Upper lobe of left lung (tissue), 6 donors: ENCODE measurements around the gene CFAP92. TPM values are rescaled to one million over a fixed set of nuclear protein-coding genes. Genes with fewer than 3 reads are reported as not detected.

Experiments used
- ATAC-seq, 2 donors: fragments of 200-7000 bp; cut with Tn5 transposase; one replicate each; pipeline ENCODE4 v1.9.1; 2022; ENCODE audit warnings: mild to moderate bottlenecking in 2 of 2, moderate library complexity in 2 of 2; ENCODE audit not compliant: low FRiP score in 2 of 2
- DNase-seq, 2 donors: peaks; one replicate each; pipeline ENCODE4 v3.0.0-alpha.2; 2019 to 2020
- H3K27ac ChIP-seq, 4 donors: fragments of 200-600 bp; sonication (generic); one replicate each; pipeline ENCODE4 v1.5.1; 2016 to 2019
- H3K27me3 ChIP-seq, 4 donors: fragments of 200-600 bp; sonication (generic); one replicate each; pipeline ENCODE4 v1.5.1; 2017 to 2019
- H3K36me3 ChIP-seq, 4 donors: fragments of 200-600 bp; sonication (generic); one replicate each; pipeline ENCODE4 v1.5.1; 2016 to 2019
- H3K4me1 ChIP-seq, 4 donors: fragments of 200-600 bp; sonication (generic); one replicate each; pipeline ENCODE4 v1.5.1; 2018 to 2019
- H3K4me3 ChIP-seq, 4 donors: fragments of 200-600 bp; sonication (generic); one replicate each; pipeline ENCODE4 v1.5.1; 2017 to 2019; ENCODE audit warnings: mild to moderate bottlenecking in 2 of 4, moderate library complexity in 1 of 4
- H3K9me3 ChIP-seq, 4 donors: fragments of 200-600 bp; sonication (generic); one replicate each; pipeline ENCODE4 v1.5.1; 2018 to 2019
- CTCF ChIP-seq, 6 experiments: fragments of 450-650 bp in 4 of 6; fragments of 200-600 bp in 2 of 6; sonication (generic) in 2 of 6; IDR thresholded peaks; one replicate each; pipeline ENCODE4 v1.5.1; 2016 to 2019; ENCODE audit warnings: antibody characterized with exemption in 6 of 6
- EP300 ChIP-seq, 4 donors: sonication (generic); formaldehyde crosslinking; IDR thresholded peaks; one replicate each; pipeline ENCODE4 v1.5.1; 2017; ENCODE audit warnings: antibody characterized with exemption in 4 of 4, control low read depth in 2 of 4
- POLR2A ChIP-seq, 4 donors: fragments of 450-650 bp; IDR thresholded peaks; one replicate each; pipeline ENCODE4 v1.5.1; 2016 to 2017; ENCODE audit warnings: antibody characterized with exemption in 4 of 4, mild to moderate bottlenecking in 2 of 4
- POLR2AphosphoS5 ChIP-seq, 2 donors: sonication (generic); formaldehyde crosslinking; IDR thresholded peaks; one replicate each; pipeline ENCODE4 v1.5.1; 2017; ENCODE audit warnings: antibody characterized with exemption in 2 of 2
- WGBS, 2 donors: methylation state at CpG; one replicate each; pipeline ENCODE4 v1.1.5; 2017 to 2018; 5-methylcytosine and 5-hydroxymethylcytosine counted together
- total RNA-seq, 6 donors: library from RNA; depleted of rRNA in 4 of 6; stranded (reverse); fragments of >200 nt in 4 of 6; gene quantifications; one replicate each; pipeline versions ENCODE4 v1.1.0 to v1.2.1, GENCODE V29; 2016 to 2021
- donor health status: DM: no; HTN: no; CAD: no; lungs with moderate emphysema.
- donor health status: DM: no; HTN: yes; CAD: no; lungs with severe emphysema.

CFAP92 gene
- total RNA-seq, 6 donors from 2014 or later: 0.66 to 21.3 (median 5.0) TPM

DNA sequence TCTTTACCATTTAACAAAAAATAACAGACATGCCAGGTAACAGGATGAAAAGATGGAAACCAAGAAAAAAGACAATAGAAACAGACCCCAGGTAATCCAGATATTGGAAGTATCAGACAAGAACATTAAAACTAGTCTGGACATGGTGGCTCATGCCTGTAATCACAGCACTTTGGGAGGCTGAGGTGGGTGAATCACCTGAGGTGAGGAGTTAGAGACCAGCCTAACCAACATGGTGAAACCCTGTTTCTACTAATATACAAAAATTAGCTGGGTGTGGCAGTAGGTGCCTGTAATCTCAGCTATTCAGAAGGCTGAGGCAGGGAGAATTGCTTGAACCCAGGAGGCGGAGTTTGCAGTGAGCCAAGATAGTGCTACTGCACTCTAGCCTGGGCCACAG, 73.9 kb downstream of the CFAP92 start:
- DNase-seq: no peak
- H3K27ac ChIP-seq: no peak overlapping the region
- no peaks in the 10 kb centered on the region for H3K27me3 ChIP-seq
- 89 to 100% methylated on average over 1 of the region's 1 CpG for WGBS, 2 donors
- no peak overlapping the region for H3K4me3 ChIP-seq
- peaks cover 0 to 13% (median 6%) of the 10 kb centered on the region in 4 donors for H3K9me3 ChIP-seq
- no peak for ATAC-seq
- H3K36me3 ChIP-seq: peaks cover 3 to 21% (median 6%) of the 10 kb centered on the region in 4 donors
- TF ChIP-seq CTCF (IDR thresholded peaks at IDR 0.05): no peak
- H3K4me1 ChIP-seq: no peaks in the 10 kb centered on the region

GRCh38 chr3:128917291-128917690, 76.6 kb downstream of the CFAP92 start:
- DNase-seq: no peak
- 63 to 73% methylated on average over 2 of the region's 2 CpGs for WGBS, 2 donors
- ATAC-seq: no peak
- H3K4me3 ChIP-seq: no peak overlapping the region
- H3K36me3 ChIP-seq: peaks cover 14 to 48% (median 33%) of the 10 kb centered on the region in 4 donors
- no peak for TF ChIP-seq EP300 (IDR thresholded peaks at IDR 0.05)
- TF ChIP-seq CTCF (IDR thresholded peaks at IDR 0.05): no peak
- no peak for TF ChIP-seq POLR2AphosphoS5 (IDR thresholded peaks at IDR 0.05)
- TF ChIP-seq POLR2A (IDR thresholded peaks at IDR 0.05): no peak
- no peaks in the 10 kb centered on the region for H3K27me3 ChIP-seq
- H3K9me3 ChIP-seq: peaks cover 0 to 13% (median 4%) of the 10 kb centered on the region in 4 donors
- H3K4me1 ChIP-seq: no peaks in the 10 kb centered on the region
- H3K27ac ChIP-seq: no peak overlapping the region

DNA sequence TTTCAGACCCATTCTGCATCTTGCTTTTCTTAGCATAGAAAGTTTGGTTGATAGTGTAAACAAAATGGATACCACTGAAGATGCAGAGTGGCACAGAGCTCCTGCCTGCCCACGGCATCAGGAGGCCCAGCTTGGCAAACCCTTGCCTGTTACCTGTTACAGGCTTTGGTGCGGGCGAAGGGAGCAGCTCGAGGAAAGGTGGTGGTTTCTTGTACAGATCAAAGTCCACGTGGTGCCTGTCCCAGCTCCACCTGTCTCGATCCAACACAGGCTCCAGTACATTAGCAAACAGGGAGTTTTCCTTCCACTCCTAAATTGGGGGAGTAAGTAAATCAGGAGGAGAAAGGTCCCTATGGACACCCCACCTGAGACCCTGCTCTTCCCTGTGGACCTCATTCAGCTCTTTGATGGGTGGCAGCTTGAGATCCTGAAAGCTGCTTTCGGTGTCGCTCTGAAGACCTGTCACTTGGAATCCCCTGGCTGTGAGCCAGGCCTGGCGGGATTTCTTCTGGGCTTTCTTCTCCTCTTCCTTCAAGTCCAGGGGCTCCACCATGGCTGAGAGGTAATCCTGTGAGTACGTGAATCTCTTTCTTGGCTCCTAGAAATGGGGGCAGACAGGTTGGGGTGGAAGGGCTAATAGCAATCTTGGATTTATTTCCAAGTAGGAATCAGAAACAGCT, 78.8 kb downstream of the CFAP92 start:
- ATAC-seq: no peak
- DNase-seq: no peak
- WGBS, 2 donors: 93 to 94% methylated on average over 10 of the region's 10 CpGs
- Histone ChIP-seq H3K36me3 (peaks cover 24 to 69% (median 55%) of the 10 kb centered on the region in 4 donors), H3K4me1 (no peaks in the 10 kb centered on the region), H3K27me3 (no peaks in the 10 kb centered on the region), H3K9me3 (no peaks in the 10 kb centered on the region), H3K27ac (no peak overlapping the region), H3K4me3 (no peak overlapping the region)
- TF ChIP-seq POLR2AphosphoS5 (IDR thresholded peaks at IDR 0.05) (no peak), POLR2A (IDR thresholded peaks at IDR 0.05) (no peak), CTCF (IDR thresholded peaks at IDR 0.05) (no peak), EP300 (IDR thresholded peaks at IDR 0.05) (no peak)

DNA sequence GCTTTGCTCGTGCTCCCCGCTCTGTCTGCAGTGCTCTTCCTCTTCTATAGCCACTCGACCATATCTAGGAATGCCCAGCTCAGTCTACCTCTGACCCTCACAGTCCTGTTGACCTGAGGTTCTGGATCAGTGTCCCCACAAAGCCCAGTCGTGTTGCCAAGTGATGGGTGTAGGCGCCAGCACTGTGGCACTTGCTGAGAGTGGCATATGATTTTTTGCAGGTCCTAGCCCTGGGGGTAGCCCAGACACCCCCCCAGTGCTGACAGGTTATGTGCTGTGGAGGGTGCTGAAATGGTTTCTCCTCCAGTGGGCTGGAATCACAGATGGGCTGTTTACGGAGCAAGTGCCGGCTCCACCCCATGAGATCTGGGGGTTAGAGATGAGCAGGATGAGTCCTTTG, 82.0 kb downstream of the CFAP92 start:
- Histone ChIP-seq H3K9me3 (no peaks in the 10 kb centered on the region), H3K27ac (no peak overlapping the region), H3K4me1 (no peaks in the 10 kb centered on the region), H3K27me3 (no peaks in the 10 kb centered on the region), H3K36me3 (peaks cover 27 to 99% (median 85%) of the 10 kb centered on the region in 4 donors), H3K4me3 (no peak overlapping the region)
- 97 to 100% methylated on average over 3 to 7 of the region's 7 CpGs for WGBS, 2 donors
- TF ChIP-seq POLR2AphosphoS5 (IDR thresholded peaks at IDR 0.05) (no peak), CTCF (IDR thresholded peaks at IDR 0.05) (no peak), POLR2A (IDR thresholded peaks at IDR 0.05) (no peak), EP300 (IDR thresholded peaks at IDR 0.05) (no peak)
- DNase-seq (no peak), ATAC-seq (no peak)

DNA sequence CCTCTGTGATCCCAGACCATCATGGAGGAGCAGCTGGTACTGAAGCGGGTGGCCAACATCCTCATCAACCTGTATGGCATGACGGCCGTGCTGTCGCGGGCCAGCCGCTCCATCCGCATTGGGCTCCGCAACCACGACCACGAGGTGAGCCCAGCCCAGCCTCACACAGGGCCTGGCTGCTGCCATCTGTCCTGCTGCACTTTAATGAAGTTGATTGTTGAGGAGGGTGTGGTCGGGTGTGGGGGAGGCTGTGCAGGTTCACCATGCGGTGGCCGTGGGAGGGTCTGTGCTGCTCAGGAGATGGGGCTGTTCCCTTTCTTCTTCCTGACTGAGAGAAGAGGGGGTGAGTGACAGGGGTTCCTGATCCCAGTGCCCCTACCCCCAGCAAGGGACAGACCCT, 83.9 kb downstream of the CFAP92 start:
- Histone ChIP-seq H3K27ac (no peak overlapping the region), H3K36me3 (peaks cover 36 to 100% (median 99%) of the 10 kb centered on the region in 4 donors), H3K4me3 (no peak overlapping the region), H3K9me3 (no peaks in the 10 kb centered on the region), H3K4me1 (no peaks in the 10 kb centered on the region), H3K27me3 (no peaks in the 10 kb centered on the region)
- peak in 1 of 2 donors; percentile 79 for DNase-seq
- no peak for TF ChIP-seq EP300 (IDR thresholded peaks at IDR 0.05)
- TF ChIP-seq POLR2A (IDR thresholded peaks at IDR 0.05): no peak
- no peak for TF ChIP-seq POLR2AphosphoS5 (IDR thresholded peaks at IDR 0.05)
- TF ChIP-seq CTCF (IDR thresholded peaks at IDR 0.05): no peak
- no peak for ATAC-seq
- 74 to 94% methylated on average over 4 to 7 of the region's 13 CpGs for WGBS, 2 donors
